SIG-M5 treated with dmso at 0.1 percent for 504 hours (cell line): Measurements from ENCODE around the gene CCL23.
"Not testable (repeated sequence)": the region's sequence is repeated elsewhere in the genome, so short reads cannot be mapped to it uniquely, and the experiment has no call there.

ENCODE experiments used
- DNase-seq: peaks from one replicate; lab custom pipeline; 2025; ENCODE audit not compliant: unreplicated experiment; lab: John Stamatoyannopoulos, UW

The CCL23 gene

GRCh38 chr17:36004594-36005108 is 13.1 kb downstream of the CCL23 start:
- DNase-seq = no peak

- no peak for DNase-seq
Observed at GRCh38 chr17:36002631-36003030, 15.1 kb downstream of the CCL23 start.

- DNase-seq = no peak
Observed at GRCh38 chr17:36001862-36002603, 15.7 kb downstream of the CCL23 start.

- DNase-seq = no peak
Observed at GRCh38 chr17:36001110-36001771, 16.5 kb downstream of the CCL23 start, which contains the start of gene CCL15. TSS of gene CCL15 (minus strand) at chr17:36001553. CDS start at chr17:36001492, 61 bp downstream.

- DNase-seq = no peak
Observed at GRCh38 chr17:36000732-36001109, 17.1 kb downstream of the CCL23 start.

GRCh38 chr17:35998756-35999155 is 19.0 kb downstream of the CCL23 start:
- no peak for DNase-seq

- DNase-seq = no peak
Observed at GRCh38 chr17:35998018-35998545, 19.7 kb downstream of the CCL23 start.

GRCh38 chr17:35995346-35995745 is 22.4 kb downstream of the CCL23 start:
- not testable (repeated sequence) for DNase-seq

- DNase-seq = no peak
Observed at GRCh38 chr17:35991075-35991474, 26.7 kb downstream of the CCL23 start.

- DNase-seq = no peak
Observed at GRCh38 chr17:35988164-35988563, 29.6 kb downstream of the CCL23 start.

- DNase-seq = no peak
Observed at GRCh38 chr17:35986643-35987042, 31.1 kb downstream of the CCL23 start, which contains the start of gene CCL14. TSS of gene CCL14 (minus strand) at chr17:35986729. CDS start at chr17:35986649, 80 bp downstream.

- no peak for DNase-seq
Observed at GRCh38 chr17:35984140-35984539, 33.6 kb downstream of the CCL23 start.

- DNase-seq = no peak
Observed at GRCh38 chr17:35982409-35983191, 35.2 kb downstream of the CCL23 start.

GRCh38 chr17:35981908-35982330 is 35.9 kb downstream of the CCL23 start:
- no peak for DNase-seq

GRCh38 chr17:35981246-35981645 is 36.5 kb downstream of the CCL23 start, which contains the start of gene CCL16:
TSS of gene CCL16 (minus strand) at chr17:35981497. CDS start at chr17:35981420, 77 bp downstream.
- no peak for DNase-seq

GRCh38 chr17:35978346-35978745 is 39.4 kb downstream of the CCL23 start:
- no peak for DNase-seq

GRCh38 chr17:35977509-35977908 is 40.3 kb downstream of the CCL23 start:
- no peak for DNase-seq

GRCh38 chr17:35973333-35974260 is 44.2 kb downstream of the CCL23 start:
- no peak for DNase-seq

- DNase-seq = no peak
Observed at GRCh38 chr17:35972945-35973332, 44.8 kb downstream of the CCL23 start.

- no peak for DNase-seq
Observed at GRCh38 chr17:35972535-35972934, 45.2 kb downstream of the CCL23 start.
